HepG2 (cell line): ENCODE results near the gene EDNRB. TPM values are rescaled to one million over a fixed set of nuclear protein-coding genes. Genes with fewer than 3 reads are reported as not detected.

ENCODE experiments used
- ATAC-seq: fragments of 200-7000 bp; cut with Tn5 transposase; 3 replicates; pipeline ENCODE4 v1.9.1; 2020; ENCODE audit warnings: mild to moderate bottlenecking, moderate library complexity
- BruUV-seq: library from RNA; stranded (reverse); fragments of 400-500 nt; replicated peaks from 2 replicates; lab custom pipeline; 2021; lab: Mats Ljungman, UMichigan
- CTCF ChIA-PET: fragments of 300-600 bp; formaldehyde crosslinking; extraction: SDS; loops from one replicate; lab custom pipeline; 2021; ENCODE audit warnings: low total read pairs, inconsistent platforms, low intra/inter-chr PET ratio; lab: Yijun Ruan, JAX
- POLR2A ChIA-PET: fragments of 350-600 bp; sonication (Branson Sonifier 250); formaldehyde crosslinking; loops from one replicate; lab custom pipeline; 2020; ENCODE audit warnings: antibody characterized with exemption, inconsistent platforms; lab: Yijun Ruan, JAX
- DNase-seq: peaks from one replicate; pipeline ENCODE4 v3.0.0-alpha.2; 2015; ENCODE audit warnings: low spot score
- FAIRE-seq: peaks from 3 replicates; lab custom pipeline; 2011; peaks lifted over from hg19 to GRCh38; lab: Jason Lieb, UNC
- H2AFZ ChIP-seq: one replicate; pipeline ENCODE4 v1.6.1; 2011; ENCODE audit warnings: low read length, inconsistent platforms
- H3K27ac ChIP-seq: fragments of 300-600 bp; 3 replicates; pipeline ENCODE4 v1.8.0; 2011; ENCODE audit warnings: mixed run types, mild to moderate bottlenecking, mixed read lengths, low read length, inconsistent platforms; ENCODE audit not compliant: insufficient read depth; ENCODE audit errors: extremely low read length
- H3K27me3 ChIP-seq, 2 experiments: fragments of 200-600 bp in 1 of 2; 2 replicates in 1 of 2; 3 replicates in 1 of 2; pipeline versions ENCODE4 v1.6.0 to v1.8.0; 2011; ENCODE audit warnings: low read length in 2 of 2, mild to moderate bottlenecking in 2 of 2, moderate library complexity in 2 of 2, inconsistent platforms in 1 of 2; ENCODE audit not compliant: insufficient read depth in 2 of 2, control insufficient read depth in 1 of 2
- H3K36me3 ChIP-seq, 2 experiments: fragments of 200-600 bp in 1 of 2; replicated peaks in 1 of 2; 2 replicates in 1 of 2; 3 replicates in 1 of 2; pipeline versions ENCODE4 v1.5.1 to v1.8.0; 2011; ENCODE audit warnings: low read length in 2 of 2, inconsistent platforms in 1 of 2; ENCODE audit not compliant: insufficient read depth in 2 of 2, control insufficient read depth in 1 of 2
- H3K4me1 ChIP-seq: 2 replicates; pipeline ENCODE4 v1.5.1; 2012; ENCODE audit warnings: low read length, inconsistent platforms; ENCODE audit not compliant: insufficient read depth
- H3K4me2 ChIP-seq: 2 replicates; pipeline ENCODE4 v1.6.0; 2011; ENCODE audit warnings: low read depth, low read length, inconsistent platforms
- H3K4me3 ChIP-seq, 3 experiments: fragments of 200-600 bp in 1 of 3; sonication (generic), shearing (Covaris generic) in 1 of 3; replicated peaks in 1 of 3; 2 replicates each; pipeline ENCODE4 v1.5.1; 2011 to 2016; ENCODE audit warnings: low read length in 3 of 3, inconsistent platforms in 2 of 3, low read depth in 2 of 3, mild to moderate bottlenecking in 2 of 3, control low read depth in 1 of 3, mixed read lengths in 1 of 3; ENCODE audit not compliant: insufficient read depth in 1 of 3
- H3K79me2 ChIP-seq: one replicate; pipeline ENCODE4 v1.6.1; 2011; ENCODE audit warnings: low read length, inconsistent platforms; ENCODE audit not compliant: insufficient read depth
- H3K9ac ChIP-seq: 2 replicates; pipeline ENCODE4 v1.6.0; 2011; ENCODE audit warnings: mild to moderate bottlenecking, low read depth, low read length, inconsistent platforms; ENCODE audit not compliant: insufficient read depth
- H3K9me3 ChIP-seq: 2 replicates; pipeline ENCODE4 v1.5.1; 2012; ENCODE audit warnings: mild to moderate bottlenecking, low read length
- H4K20me1 ChIP-seq: 2 replicates; pipeline ENCODE4 v1.6.0; 2011; ENCODE audit warnings: inconsistent platforms, mild to moderate bottlenecking, low read length, moderate library complexity; ENCODE audit not compliant: insufficient read depth
- MAFF ChIP-seq: IDR thresholded peaks from 2 replicates; pipeline ENCODE4 v1.6.1; 2011; ENCODE audit warnings: low read depth, low read length, improper control_type of control experiment
- MAFK ChIP-seq, 2 experiments: IDR thresholded peaks in 1 of 2; conservative IDR thresholded peaks in 1 of 2; 2 replicates each; pipeline ENCODE4 v1.6.1; 2011; ENCODE audit warnings: improper control_type of control experiment in 2 of 2, low read length in 2 of 2
- WGBS: methylation state at CpG from one replicate; pipeline ENCODE4 v1.1.6; 2017; ENCODE audit warnings: low lambda C conversion rate; 5-methylcytosine and 5-hydroxymethylcytosine counted together
- in situ Hi-C: cut with HindIII; loops from 2 replicates; pipeline ENCODE4 v1.10.0; 2017; ENCODE audit warnings: low pct_unique_long_range_greater_than_20kb; ENCODE audit not compliant: extremely low pct_ligation_motif_present
- intact Hi-C: fragments of 100-400 bp; cut with micrococcal nuclease; formaldehyde crosslinking; loops from one replicate; pipeline ENCODE4 v1.10.0; 2022; ENCODE audit not compliant: unreplicated experiment
- polyA plus RNA-seq, 8 experiments: library from polyadenylated mRNA; depleted of rRNA in 3 of 8; stranded (reverse) in 7 of 8; unstranded in 1 of 8; fragments of >200 nt; fragmentation: Illumina TruSeq in 4 of 8; extraction: Trizol in 4 of 8; gene quantifications; 2 replicates each; pipeline versions ENCODE4 v1.2.1 to v1.2.3, GENCODE V29; 2011 to 2016; ENCODE audit warnings: low read depth in 4 of 8, missing spikeins in 1 of 8, mixed read lengths in 1 of 8; ENCODE audit not compliant: insufficient read depth in 1 of 8
- total RNA-seq, 5 experiments: library from RNA; depleted of rRNA; stranded (reverse); fragments of >200 nt; fragmentation: Illumina TruSeq; extraction: Trizol; gene quantifications; 2 replicates each; pipeline ENCODE4 v1.2.3, GENCODE V29; 2016; ENCODE audit warnings: low read depth in 1 of 5
- TF ChIP-seq, protein P1 (sequence below): sonication (generic); formaldehyde crosslinking; IDR thresholded peaks from 2 replicates; pipeline ENCODE4 v1.5.1; 2020; ENCODE audit warnings: missing genetic modification reagents, mild to moderate bottlenecking, borderline replicate concordance
- TF ChIP-seq, protein P2 (sequence below): IDR thresholded peaks from 2 replicates; pipeline ENCODE4 v1.6.1; 2016; ENCODE audit warnings: mild to moderate bottlenecking
- TF ChIP-seq, protein P3 (sequence below): sonication (generic); formaldehyde crosslinking; IDR thresholded peaks from 2 replicates; pipeline ENCODE4 v1.4.0; 2020; ENCODE audit warnings: mild to moderate bottlenecking, low read depth, missing genetic modification reagents

EDNRB gene
- total and polyA plus RNA-seq, 2 of the 13 experiments (the other 11 are each of a cell fraction or from before 2014, with no cell fraction given): not detected

DNA sequence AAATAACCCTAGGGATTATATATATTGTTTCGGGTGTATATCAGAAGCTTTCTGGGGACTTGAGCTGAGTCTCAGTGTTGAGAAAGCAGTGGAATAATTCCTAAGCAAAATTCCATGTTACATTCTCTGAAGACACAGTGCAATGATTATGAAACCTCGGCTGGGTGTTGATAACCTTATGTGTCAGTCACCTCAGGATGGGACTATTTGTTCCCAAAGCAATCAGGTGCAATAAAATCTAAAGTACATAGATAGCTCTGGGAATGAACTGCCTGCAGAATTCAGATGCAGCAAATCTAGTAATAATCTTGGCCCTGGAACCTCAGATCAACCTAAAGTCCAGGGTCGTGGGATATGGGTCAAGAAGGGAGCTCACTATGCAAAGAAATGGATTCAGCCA lies 53.0 kb downstream of the EDNRB start (continued):
- TF ChIP-seq, protein P1, sequence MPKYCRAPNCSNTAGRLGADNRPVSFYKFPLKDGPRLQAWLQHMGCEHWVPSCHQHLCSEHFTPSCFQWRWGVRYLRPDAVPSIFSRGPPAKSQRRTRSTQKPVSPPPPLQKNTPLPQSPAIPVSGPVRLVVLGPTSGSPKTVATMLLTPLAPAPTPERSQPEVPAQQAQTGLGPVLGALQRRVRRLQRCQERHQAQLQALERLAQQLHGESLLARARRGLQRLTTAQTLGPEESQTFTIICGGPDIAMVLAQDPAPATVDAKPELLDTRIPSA (CRISPR knock-in tag): no peak

DNA sequence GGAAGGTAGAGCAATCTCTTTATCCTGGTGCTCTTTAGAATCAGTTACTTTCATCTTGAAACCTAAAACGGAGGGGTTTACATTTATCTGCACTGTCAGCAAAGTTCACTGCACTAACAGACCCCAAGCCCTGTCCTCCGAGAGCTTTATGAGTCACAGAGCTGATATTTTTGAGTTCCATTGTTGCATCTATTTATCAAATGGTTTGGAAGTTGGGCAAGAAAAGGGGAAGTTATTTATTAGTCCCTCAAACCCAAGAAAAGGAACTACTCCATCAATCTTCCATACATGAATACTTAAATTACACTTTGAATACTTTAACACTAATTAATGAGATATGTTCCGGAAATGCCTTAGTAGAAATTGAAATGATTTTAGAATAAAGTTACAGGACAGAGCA lies 55.5 kb downstream of the EDNRB start:
- POLR2A ChIA-PET: no interaction called here
- Histone ChIP-seq H3K9me3 (peaks cover 33% of the 10 kb centered on the region), H3K4me2 (no peak overlapping the region), H2AFZ (no peak overlapping the region), H3K27ac (no peak overlapping the region), H3K27me3 (no peaks in the 10 kb centered on the region; a peak in 1 of 5 replicates), H3K79me2 (no peaks in the 10 kb centered on the region), H3K4me3 (no peak overlapping the region), H3K36me3 (no peaks in the 10 kb centered on the region), H3K4me1 (no peaks in the 10 kb centered on the region), H4K20me1 (no peaks in the 10 kb centered on the region), H3K9ac (no peak overlapping the region)
- intact Hi-C loops (no loop called here), in situ Hi-C loops (no loop called here)
- BruUV-seq: no TSS peak
- CTCF ChIA-PET: no interaction called here
- DNase-seq: no peak
- TF ChIP-seq MAFF (peak; percentile 80), MAFK (conservative IDR thresholded peaks at IDR 0.05 in 1 of 2, IDR thresholded peaks at IDR 0.05 in 1 of 2; ENCODE audit: low read length in 2 of 2) (peak; percentile 70 to 89)
- TF ChIP-seq, protein P2, sequence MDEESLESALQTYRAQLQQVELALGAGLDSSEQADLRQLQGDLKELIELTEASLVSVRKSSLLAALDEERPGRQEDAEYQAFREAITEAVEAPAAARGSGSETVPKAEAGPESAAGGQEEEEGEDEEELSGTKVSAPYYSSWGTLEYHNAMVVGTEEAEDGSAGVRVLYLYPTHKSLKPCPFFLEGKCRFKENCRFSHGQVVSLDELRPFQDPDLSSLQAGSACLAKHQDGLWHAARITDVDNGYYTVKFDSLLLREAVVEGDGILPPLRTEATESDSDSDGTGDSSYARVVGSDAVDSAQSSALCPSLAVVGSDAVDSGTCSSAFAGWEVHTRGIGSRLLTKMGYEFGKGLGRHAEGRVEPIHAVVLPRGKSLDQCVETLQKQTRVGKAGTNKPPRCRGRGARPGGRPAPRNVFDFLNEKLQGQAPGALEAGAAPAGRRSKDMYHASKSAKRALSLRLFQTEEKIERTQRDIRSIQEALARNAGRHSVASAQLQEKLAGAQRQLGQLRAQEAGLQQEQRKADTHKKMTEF: no peak
- TF ChIP-seq, protein P3, sequence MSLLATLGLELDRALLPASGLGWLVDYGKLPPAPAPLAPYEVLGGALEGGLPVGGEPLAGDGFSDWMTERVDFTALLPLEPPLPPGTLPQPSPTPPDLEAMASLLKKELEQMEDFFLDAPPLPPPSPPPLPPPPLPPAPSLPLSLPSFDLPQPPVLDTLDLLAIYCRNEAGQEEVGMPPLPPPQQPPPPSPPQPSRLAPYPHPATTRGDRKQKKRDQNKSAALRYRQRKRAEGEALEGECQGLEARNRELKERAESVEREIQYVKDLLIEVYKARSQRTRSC (CRISPR knock-in tag): no peak
- ATAC-seq: no peak
- FAIRE-seq: no peak
- WGBS: 17% methylated on average over 3 of the region's 3 CpGs
